Stimulated activated CD8-positive, alpha-beta memory T cell treated with anti-CD3 and anti-CD28 coated beads, Interleukin-15, amount 100 ng/mL, for 48 hours (primary cell): ENCODE data around the gene AOPEP.

Experiments
- DNase-seq, 2 donors: peaks; one replicate each; pipeline ENCODE4 v3.0.0-alpha.2; 2020; ENCODE audit warnings: low read depth in 2 of 2

AOPEP gene

DNA sequence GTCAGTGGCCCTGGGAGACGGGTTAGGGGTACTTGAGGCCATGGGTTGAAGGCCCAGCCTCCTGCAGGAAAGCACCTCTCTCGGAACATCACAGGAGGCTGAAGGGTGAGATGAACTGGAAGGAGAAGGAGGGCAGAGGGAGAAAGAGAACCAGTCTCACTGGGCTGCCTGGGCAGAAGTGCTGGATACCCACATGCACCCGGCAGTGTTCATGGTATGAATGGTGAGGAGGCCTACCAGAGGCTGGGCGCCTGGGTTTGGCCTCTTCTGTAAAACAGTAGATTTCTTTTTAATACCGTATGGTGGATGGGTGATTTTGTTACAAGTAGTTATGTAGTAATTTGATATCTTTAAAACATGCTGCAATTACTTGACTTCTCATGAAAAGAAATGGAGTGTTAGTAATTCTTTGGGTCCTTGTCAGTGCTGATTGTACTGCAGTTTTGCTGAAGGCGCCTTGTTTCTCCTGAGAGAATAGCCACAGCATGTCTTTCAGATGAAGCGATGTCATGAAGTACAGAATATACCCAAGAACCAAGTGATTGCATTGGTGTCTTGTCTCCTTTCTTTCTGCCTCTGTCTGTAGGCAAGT lies 332.4 kb downstream of the AOPEP start:
- no peak for DNase-seq

DNA sequence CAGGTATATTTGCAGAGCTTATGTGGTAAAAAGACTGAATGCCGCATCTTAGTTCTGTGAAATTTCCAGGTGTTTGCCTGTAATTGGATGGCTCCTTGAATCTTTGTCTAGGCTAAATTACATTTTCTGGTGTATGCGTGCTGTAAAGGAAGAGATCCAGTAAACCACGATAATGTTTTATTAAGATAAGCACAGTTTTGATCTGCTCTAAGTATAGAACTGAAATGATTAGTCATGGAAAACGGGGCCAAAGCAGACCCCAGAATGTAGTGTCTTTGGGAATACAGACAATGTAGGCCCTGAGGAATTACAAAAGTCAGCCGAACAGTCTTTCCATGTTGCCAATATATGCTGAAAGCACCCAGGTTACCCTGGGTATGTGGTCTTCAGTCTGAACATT lies 333.7 kb downstream of the AOPEP start:
- no peak for DNase-seq

GRCh38 chr9:95060916-95061315 lies 334.4 kb downstream of the AOPEP start:
- DNase-seq = no peak

- DNase-seq = no peak
Observed at GRCh38 chr9:95061916-95062595, 335.6 kb downstream of the AOPEP start.

- DNase-seq = no peak
Observed at GRCh38 chr9:95062596-95063065, 336.1 kb downstream of the AOPEP start.

DNA sequence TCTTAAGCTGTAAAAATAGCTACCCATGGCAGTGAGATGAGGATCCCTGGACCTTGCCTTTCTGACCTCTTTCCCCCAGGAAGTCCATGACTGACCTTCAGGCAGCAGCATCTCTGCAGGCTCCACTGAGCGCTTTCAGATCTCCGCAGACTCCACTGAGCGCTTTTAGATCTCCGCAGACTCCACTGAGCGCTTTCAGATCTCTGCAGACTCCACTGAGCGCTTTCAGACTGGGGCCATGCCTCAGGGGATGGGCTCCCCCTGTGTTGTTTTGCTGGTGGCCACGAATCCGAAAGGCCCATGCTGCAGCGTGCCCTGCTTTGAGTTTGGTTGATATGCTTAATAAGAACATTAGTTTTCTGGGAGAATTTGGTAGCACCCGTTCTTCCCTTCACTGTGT lies 336.8 kb downstream of the AOPEP start:
- DNase-seq = no peak

DNA sequence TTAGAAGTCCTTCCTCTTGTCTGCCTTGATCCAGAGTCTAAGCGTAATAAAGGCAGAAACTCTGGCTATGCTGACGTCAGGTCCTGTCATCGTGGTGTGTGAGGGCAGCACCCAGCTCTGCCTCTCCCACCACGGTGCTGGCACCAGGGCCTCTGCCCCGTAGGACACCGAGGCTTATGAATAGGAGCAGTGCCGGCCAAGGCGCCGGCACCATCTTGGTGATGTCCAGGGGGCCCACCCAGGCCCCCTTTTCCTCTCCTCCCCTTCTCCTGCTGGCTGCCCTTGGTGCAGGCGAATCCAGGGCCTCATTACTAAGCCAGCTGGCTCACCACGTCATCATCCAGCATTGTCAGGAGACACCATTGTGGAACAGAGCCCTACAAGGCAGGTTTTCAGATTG lies 338.7 kb downstream of the AOPEP start:
- no peak for DNase-seq

- no peak for DNase-seq
Observed at GRCh38 chr9:95067057-95067456, 340.6 kb downstream of the AOPEP start.

GRCh38 chr9:95067897-95068296 lies 341.4 kb downstream of the AOPEP start:
- no peak for DNase-seq

DNA sequence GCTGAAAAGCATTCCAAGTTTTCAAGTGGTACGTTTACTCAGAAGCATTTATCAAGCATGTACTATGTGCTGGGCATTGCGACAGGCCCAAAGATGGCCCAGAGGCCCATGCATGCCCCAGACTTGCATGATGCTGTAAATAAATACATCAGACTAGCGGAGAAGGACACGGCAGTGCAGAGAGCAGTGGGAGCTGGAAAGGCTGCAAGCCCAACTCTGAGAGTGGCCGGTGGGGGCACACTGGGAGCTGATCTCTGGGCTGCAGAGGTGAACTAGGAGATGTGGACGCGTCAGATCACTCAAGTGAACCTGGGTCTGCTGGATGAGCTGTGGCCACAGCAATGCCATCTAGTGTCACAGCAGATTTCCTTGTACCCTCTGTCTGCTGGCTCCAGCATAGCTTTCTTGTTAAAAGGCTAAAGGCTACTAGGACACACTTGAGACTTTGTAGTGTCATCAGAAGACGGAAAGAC lies 344.1 kb downstream of the AOPEP start:
- DNase-seq = no peak

DNA sequence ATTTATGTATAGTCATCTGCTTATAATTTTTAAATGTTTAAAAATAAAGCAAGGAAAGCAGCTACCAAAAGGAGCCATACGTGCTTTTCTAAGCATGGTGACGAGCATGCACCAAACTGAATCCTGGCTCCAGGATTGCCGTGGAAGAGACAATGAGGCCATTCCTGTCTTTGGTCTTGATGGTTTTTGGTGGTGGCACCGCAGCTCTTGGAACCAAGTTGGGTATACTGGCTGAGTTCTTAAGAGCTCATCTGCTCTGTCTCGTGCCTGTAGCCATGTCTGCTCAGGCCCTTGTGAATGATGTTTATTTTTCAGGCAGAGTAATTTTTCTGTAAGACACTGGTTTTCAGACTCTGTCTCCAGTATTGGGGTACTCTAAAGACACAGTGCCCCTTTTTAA lies 345.0 kb downstream of the AOPEP start:
- DNase-seq = no peak

- no peak for DNase-seq
Observed at GRCh38 chr9:95071925-95072324, 345.4 kb downstream of the AOPEP start.

DNA sequence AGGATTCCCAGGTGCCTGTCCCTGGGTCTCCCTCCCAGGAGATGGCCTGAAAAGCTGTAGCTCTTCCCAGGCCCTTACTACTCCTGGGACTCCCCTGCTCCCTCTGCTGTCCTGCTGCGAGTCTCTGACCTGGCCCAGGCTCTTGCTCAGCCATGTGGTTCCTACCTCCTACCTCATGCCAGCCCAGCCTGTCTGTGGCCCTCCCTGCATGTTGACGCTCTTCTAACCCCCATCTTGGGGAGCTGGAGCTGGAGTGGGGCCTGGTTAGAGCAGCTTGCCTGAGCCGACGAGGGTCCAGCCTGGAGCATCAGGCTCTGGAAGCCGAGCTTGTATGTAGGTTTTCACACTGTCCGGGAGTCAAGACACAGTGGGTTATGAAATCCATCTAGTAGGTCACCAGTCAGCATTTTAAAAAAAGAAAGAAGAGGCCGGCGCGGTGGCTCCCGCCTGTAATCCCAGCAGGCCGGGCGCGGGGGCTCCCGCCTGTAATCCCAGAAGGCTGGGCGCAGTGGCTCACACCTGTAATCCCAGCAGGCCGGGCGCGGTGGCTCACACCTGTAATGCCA lies 346.6 kb downstream of the AOPEP start:
- no peak for DNase-seq

DNA sequence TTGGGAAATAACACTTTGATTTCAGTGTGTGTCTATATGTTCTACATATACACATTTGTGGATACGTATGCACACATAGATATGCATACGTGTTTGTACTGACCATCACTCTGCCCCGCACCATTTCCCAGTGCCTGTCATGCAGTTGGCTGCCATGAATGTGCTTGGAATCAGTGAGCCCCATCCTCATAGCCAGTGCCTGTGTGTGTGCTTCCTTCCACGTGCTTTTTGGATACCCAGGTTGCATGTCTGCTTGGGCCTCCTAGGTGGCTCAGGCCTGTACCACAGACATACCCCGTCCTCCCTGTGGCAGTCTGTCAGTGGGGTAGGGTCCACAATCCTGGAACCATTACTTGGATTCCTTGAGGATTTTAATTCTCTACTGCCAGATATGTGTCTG lies 347.4 kb downstream of the AOPEP start:
- no peak for DNase-seq

- no peak for DNase-seq
Observed at GRCh38 chr9:95074632-95075031, 348.1 kb downstream of the AOPEP start.

GRCh38 chr9:95075700-95076099 lies 349.2 kb downstream of the AOPEP start:
- DNase-seq = no peak

- no peak for DNase-seq
Observed at GRCh38 chr9:95076696-95077052, 350.2 kb downstream of the AOPEP start.

GRCh38 chr9:95077053-95077765 lies 350.7 kb downstream of the AOPEP start:
- no peak for DNase-seq

DNA sequence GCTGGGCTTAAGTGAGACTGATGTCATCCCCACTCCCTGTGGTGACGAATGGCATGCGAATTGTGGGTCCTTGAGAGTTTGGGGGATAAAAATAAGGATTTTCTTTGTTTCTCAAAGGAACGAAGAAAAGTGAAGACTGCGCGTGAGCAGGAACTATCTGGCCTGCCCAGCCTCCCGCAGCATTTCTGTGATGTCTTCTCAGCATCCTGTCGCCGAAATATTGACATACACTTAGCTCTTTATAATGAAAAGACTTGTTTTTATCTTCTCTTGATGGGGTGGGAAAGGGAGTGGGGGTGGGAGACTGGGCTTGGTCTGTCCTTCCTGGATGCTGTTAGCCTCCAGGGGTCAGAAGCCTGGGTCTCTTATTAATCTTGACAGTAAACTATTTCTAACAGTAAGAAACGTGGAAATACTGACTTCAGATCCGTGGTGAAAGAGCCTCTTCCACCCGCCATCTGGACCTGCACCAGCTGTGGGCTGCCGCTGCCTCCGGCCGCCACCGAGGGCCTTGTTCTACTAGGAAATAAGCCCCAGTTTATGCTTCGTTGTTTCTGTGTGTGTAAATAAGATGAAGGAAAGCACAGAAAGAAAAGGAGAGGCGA lies 351.4 kb downstream of the AOPEP start:
- no peak for DNase-seq

- no peak for DNase-seq
Observed at GRCh38 chr9:95078511-95078910, 352.0 kb downstream of the AOPEP start.

DNA sequence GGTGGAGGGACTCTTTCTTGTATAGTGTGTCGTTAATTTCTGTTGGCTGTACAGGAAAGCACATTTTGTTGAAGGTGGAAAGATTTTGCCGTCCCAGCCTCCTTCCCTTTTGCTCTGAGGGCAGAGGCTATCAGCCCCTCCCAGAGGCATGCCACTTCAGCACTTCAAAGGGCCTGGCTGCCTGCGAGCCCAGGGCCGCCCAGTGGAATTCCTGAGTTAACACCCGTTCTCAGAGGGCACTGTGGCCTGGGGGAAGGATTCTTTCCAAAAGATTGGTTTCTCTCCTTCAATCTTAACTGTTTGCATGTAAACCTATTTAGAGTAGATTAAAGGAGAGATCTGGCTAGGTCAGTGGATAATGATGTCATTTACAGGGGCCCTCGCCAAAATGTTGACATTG lies 352.4 kb downstream of the AOPEP start:
- DNase-seq = no peak

DNA sequence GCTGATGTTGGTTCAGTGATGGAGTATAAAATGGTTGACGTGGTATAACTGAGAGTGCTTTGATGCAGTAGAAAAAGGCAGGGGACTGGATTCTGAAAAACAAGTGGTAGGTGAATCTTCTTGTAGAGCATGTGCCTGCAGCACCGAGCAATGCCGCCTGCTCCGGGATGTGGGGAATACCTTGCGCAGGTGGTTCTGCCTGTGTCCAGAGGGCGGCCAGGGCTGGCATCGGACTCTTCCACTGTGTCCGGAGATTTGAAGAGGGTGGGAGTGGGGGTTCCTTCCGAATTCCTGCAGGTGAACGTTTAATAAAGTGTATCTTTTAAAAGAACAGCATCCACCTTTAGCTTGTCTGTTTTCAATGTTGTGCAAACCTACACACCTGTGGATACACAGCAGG lies 353.0 kb downstream of the AOPEP start:
- DNase-seq = no peak
